Measurements from ENCODE around the gene HOXB3.
"Not testable (repeated sequence)": the region's sequence is repeated elsewhere in the genome, so short reads cannot be mapped to it uniquely, and the experiment has no call there.

Gene HOXB3

GRCh38 chr17:48545539-48545938 is 44.5 kb downstream of the HOXB3 start:
- no peak for DNase-seq (ENCODE audit: low spot score)

GRCh38 chr17:48545022-48545375 is 45.0 kb downstream of the HOXB3 start, which contains the start of gene HOXB2:
HOXB2 (minus strand) TSS chr17:48545109; CDS start chr17:48544911, 198 bp downstream.
- no peak for DNase-seq (ENCODE audit: low spot score)

DNA sequence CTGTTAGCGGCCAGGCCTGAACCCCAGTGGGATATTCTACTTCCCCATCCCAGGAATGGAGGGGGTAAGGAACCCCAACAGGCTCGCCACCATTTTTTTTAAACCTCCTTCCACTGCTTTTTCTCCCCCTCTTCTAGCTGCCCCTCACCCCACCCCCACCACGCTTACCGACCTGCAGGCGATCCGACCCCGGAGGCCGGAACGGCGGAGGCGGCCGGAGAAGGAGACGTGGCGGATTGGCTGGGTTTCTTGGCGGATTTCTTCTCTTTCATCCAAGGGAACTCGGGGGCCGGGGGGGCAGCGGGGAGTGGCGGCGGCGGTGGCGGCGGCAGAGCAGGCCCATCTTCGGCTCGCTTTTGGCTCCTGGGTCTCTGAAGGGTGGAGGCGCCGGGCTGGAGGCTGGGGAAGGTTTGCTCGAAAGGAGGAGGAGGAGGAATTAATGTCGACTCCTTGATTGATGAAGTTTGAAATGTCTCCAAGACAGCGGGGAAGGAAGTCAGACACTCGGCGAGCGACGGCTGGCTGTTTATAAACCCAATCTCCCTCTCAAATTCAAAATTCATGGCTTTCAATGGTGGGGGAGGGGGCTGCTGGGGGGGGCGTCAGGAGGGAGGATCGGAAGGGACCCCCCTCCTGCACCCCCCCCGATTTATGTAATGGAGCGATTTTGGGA is 45.6 kb downstream of the HOXB3 start:
- no peak for DNase-seq (ENCODE audit: low spot score)

DNA sequence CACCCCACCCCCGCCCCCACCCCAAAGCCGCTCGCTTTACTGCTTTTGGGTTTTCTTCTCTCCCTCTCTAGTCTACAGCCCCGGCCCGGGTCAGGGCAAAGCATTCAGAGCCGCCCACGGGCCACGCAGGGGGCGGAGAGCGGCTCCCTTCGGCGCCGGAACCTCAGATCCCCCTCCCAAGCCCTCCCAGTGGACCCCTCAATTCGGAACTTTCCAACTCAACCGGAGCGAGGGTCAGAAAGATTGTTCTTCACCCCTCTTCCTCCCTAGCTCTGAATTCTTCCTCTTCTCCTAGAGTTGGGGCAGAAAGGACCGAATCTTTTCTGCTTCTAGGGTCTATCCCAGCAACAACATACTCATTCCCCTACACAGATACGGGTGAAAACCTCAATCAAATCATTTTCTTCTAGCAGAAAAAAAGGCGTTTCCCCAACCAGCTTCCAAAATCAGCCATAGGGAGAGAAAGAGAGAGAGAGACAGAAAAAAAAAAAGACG is 46.1 kb downstream of the HOXB3 start:
- no peak for DNase-seq (ENCODE audit: low spot score)

GRCh38 chr17:48543107-48543853 is 46.8 kb downstream of the HOXB3 start:
- no peak for DNase-seq (ENCODE audit: low spot score)

DNA sequence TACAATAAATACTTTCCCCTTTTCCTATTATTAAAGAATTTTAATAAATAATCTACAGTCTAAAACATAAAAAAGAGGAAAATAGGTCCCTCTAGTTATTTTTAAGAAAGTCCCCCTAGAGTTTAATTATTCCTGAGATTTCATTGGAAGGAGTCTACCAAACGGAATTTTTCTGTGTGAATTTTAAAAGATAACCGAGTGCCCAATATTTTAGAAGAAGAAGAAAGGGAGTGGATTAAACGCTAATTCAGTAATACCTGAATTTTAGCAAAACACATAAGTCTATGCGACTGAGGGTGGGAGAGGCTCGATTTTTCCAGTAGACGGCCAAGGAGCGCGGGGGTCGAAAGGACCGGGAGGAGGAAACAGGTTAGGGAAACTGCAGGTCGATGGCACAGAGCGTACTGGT is 47.3 kb downstream of the HOXB3 start:
- no peak for DNase-seq (ENCODE audit: low spot score)

- no peak for DNase-seq (ENCODE audit: low spot score)
Observed at GRCh38 chr17:48542114-48542656, 47.9 kb downstream of the HOXB3 start.

DNA sequence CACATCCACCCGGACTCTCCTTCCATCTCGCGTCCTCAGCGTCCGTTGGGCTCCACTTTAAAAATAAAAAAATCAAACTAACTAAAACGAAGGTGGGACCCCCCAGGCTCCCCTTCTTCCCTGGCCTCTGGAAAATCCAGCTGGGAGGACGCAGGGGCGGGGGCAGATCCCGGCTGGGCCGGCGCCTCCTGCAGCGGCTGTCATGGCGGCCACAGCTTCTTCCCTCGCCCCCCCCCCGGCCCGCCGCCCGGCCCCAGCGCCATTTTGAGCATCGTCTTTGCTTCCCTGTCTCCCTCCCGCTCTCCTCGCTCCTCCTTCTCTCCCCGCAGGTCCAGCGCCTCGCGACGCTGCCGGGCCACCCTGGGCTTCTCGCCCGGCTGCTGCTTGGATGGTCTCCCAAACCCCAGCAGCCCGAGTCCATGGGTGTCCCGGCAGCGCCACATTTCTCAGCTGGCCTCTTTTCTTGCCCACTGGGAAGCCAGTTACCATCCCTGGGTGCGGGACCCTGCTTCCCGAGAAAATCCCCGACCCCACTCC is 48.4 kb downstream of the HOXB3 start:
- DNase-seq (ENCODE audit: low spot score) = no peak

GRCh38 chr17:48541036-48541576 is 48.9 kb downstream of the HOXB3 start:
- DNase-seq (ENCODE audit: low spot score) = no peak

DNA sequence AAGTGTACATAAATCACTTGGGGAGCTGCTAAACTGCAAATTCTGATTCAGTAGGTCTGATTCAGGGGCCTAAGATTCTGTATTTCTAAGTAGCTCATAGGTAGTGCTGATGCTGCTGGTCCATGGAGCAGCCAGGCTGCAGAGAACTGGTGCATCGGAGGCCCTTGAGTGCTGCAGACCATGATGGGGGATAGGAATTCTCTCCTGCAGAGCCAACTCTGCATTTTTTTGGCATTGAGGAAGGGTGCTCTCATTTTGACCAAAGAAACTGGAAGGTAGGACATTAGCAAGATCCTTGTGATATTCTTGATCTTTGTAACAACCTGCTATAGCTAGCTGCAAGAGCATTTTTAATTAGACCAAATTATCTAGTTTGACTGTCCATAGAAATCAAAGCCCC is 49.8 kb downstream of the HOXB3 start:
- DNase-seq (ENCODE audit: low spot score) = no peak

DNA sequence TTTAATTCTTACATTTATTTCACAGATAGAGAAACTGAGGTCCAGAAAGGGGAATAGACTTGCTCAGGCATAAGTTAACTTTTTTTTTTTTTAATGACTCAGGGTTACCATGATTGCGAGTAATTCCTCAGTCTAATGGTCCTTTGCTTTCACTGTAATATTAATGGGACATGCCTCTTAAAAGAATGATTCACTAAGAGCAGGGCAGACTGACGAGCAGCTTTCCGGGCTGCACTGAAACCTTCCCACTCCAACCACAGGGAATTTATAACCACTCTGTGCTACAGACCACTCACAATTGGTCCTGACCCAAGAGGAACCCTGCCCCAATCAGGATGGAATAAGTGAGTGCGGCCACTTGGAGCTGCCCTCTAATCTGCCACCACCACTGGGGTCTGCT is 50.9 kb downstream of the HOXB3 start:
- no peak for DNase-seq (ENCODE audit: low spot score)

- no peak for DNase-seq (ENCODE audit: low spot score)
Observed at GRCh38 chr17:48537316-48537715, 52.7 kb downstream of the HOXB3 start.

- not testable (repeated sequence) for DNase-seq (ENCODE audit: low spot score)
Observed at GRCh38 chr17:48535793-48536559, 54.1 kb downstream of the HOXB3 start.

- no peak for DNase-seq (ENCODE audit: low spot score)
Observed at GRCh38 chr17:48532261-48532660, 57.8 kb downstream of the HOXB3 start.

- DNase-seq (ENCODE audit: low spot score) = no peak
Observed at GRCh38 chr17:48530887-48531272, 59.2 kb downstream of the HOXB3 start, which contains the start of gene HOXB1. HOXB1 (minus strand) TSS chr17:48531011; CDS start chr17:48530904, 107 bp downstream.

GRCh38 chr17:48530208-48530886 is 59.7 kb downstream of the HOXB3 start:
- no peak for DNase-seq (ENCODE audit: low spot score)

DNA sequence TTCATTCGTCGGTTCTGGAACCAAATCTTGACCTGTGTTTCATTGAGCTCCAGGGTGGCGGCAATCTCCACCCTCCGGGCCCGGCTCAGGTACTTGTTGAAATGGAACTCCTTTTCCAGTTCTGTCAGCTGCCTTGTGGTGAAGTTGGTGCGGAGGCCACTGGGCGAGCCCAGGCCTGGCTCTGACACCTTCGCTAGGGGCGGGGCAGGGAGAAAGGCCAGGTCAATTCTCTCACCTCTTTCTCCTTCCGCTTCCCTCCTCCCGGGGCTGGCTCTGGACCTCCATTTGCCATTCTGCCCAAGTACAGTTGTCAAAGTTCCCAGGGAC is 60.4 kb downstream of the HOXB3 start:
- no peak for DNase-seq (ENCODE audit: low spot score)

GRCh38 chr17:48528936-48529682 is 60.9 kb downstream of the HOXB3 start:
- no peak for DNase-seq (ENCODE audit: low spot score)

GRCh38 chr17:48528153-48528935 is 61.7 kb downstream of the HOXB3 start:
- DNase-seq (ENCODE audit: low spot score) = no peak

GRCh38 chr17:48527547-48527932 is 62.5 kb downstream of the HOXB3 start:
- no peak for DNase-seq (ENCODE audit: low spot score)

All from COLO829 (cell line).